ENCODE measurements around the gene C4orf54.

DNA sequence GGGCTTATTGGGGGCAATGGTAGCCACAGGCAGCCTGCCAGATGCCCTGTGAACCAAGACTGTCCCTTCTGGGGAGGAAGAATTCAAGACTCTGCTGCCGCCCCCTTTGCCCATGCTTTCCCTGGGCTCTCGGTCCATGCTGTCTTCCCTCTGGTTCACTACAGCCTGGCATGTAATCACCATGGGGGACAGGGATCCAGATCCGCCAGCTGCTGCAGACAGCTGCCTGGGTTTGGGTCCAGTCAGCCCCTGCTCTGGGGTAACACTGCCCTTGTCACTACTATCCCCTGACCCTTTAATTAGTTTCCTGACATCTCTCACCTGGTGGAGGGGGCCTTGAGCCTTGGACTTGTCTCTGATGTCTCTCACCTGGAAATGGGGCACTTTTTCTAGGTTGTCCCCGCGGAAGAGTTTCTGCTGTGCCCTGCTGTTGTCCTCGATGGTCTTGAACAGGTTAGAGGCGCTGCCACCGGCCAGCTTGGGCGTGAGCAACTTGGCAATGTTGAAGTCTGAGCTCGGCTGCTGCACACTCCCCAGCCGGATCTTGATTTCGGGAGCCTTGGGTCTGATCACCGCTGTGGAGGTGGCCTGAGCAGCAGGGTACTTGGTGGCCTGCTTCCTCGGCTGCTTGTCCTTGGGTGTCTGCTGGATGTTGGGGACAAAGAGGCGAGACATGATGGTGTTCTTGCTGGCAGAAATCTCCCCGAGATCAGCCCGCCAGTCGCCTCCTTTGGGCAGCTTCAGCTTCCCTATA is 6.4 kb downstream of the C4orf54 start:
- TF ChIP-seq EZH2phosphoT487 (IDR thresholded peaks at IDR 0.05; ENCODE audit: borderline replicate concordance, low read depth, low read length): no peak
- TF ChIP-seq, protein P1, sequence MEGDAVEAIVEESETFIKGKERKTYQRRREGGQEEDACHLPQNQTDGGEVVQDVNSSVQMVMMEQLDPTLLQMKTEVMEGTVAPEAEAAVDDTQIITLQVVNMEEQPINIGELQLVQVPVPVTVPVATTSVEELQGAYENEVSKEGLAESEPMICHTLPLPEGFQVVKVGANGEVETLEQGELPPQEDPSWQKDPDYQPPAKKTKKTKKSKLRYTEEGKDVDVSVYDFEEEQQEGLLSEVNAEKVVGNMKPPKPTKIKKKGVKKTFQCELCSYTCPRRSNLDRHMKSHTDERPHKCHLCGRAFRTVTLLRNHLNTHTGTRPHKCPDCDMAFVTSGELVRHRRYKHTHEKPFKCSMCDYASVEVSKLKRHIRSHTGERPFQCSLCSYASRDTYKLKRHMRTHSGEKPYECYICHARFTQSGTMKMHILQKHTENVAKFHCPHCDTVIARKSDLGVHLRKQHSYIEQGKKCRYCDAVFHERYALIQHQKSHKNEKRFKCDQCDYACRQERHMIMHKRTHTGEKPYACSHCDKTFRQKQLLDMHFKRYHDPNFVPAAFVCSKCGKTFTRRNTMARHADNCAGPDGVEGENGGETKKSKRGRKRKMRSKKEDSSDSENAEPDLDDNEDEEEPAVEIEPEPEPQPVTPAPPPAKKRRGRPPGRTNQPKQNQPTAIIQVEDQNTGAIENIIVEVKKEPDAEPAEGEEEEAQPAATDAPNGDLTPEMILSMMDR (conservative IDR thresholded peaks at IDR 0.05; ENCODE audit: low read length): no peak

Data from OCI-LY7 (cell line).